ENCODE measurements around the gene VGLL4.

GRCh38 chr3:11618904-11619303 is 24.8 kb downstream of the VGLL4 start:
- TF ChIP-seq CTCF (IDR thresholded peaks at IDR 0.05): no peak
- TF ChIP-seq EP300 (IDR thresholded peaks at IDR 0.05): no peak
- no peak for TF ChIP-seq POLR2AphosphoS5 (IDR thresholded peaks at IDR 0.05)
- no peak for TF ChIP-seq POLR2A (IDR thresholded peaks at IDR 0.05)
